Head of caudate nucleus (tissue), 42 donors: ENCODE measurements around the gene TMEM174.

ENCODE experiments used
- DNase-seq, 42 donors: peaks; one replicate each; pipeline versions ENCODE4 v3.0.0 to v3.0.0-alpha.2; 2020 to 2021; ENCODE audit warnings: mixed read lengths in 7 of 42
- intact Hi-C: fragments of 100-400 bp; cut with DNase I; formaldehyde crosslinking; loops from one replicate; pipeline ENCODE4 v1.15.0; 2022

The TMEM174 gene

GRCh38 chr5:73152411-73153388 lies 20.3 kb upstream of the TMEM174 start:
- no peak for DNase-seq
- intact Hi-C loops, result no loop called here

- intact Hi-C loops, result no loop called here
- no peak for DNase-seq
Measured at GRCh38 chr5:73153513-73153912, 19.5 kb upstream of the TMEM174 start.

- no peak for DNase-seq
- intact Hi-C loops, result no loop called here
Measured at GRCh38 chr5:73154208-73155006, 18.6 kb upstream of the TMEM174 start.

- intact Hi-C loops, result no loop called here
- DNase-seq, result no peak
Measured at GRCh38 chr5:73155271-73156222, 17.4 kb upstream of the TMEM174 start.

GRCh38 chr5:73157414-73158303 lies 15.3 kb upstream of the TMEM174 start:
- intact Hi-C loops, result no loop called here

GRCh38 chr5:73158313-73158712 lies 14.7 kb upstream of the TMEM174 start:
- no peak for DNase-seq
- intact Hi-C loops, result no loop called here

More at GRCh38 chr5:73157414-73158303, 15.3 kb upstream of the TMEM174 start:
- DNase-seq, result no peak

GRCh38 chr5:73160239-73160671 lies 12.7 kb upstream of the TMEM174 start:
- intact Hi-C loops, result no loop called here
- no peak for DNase-seq

GRCh38 chr5:73170522-73170921 lies 2.5 kb upstream of the TMEM174 start:
- peak in 12 of 42 donors; percentile 12 to 72 (median 20) for DNase-seq
- intact Hi-C loops, result no loop called here

GRCh38 chr5:73171495-73171894 lies 1.5 kb upstream of the TMEM174 start:
- DNase-seq, result no peak

GRCh38 chr5:73174100-73174815 lies 1.3 kb downstream of the TMEM174 start:
- intact Hi-C loops, result no loop called here
- no peak for DNase-seq

More at GRCh38 chr5:73171495-73171894, 1.5 kb upstream of the TMEM174 start:
- intact Hi-C loops, result no loop called here

GRCh38 chr5:73176250-73176649 lies 3.3 kb downstream of the TMEM174 start:
- no peak for DNase-seq
- intact Hi-C loops, result no loop called here

- no peak for DNase-seq
- intact Hi-C loops, result no loop called here
Measured at GRCh38 chr5:73178265-73178664, 5.3 kb downstream of the TMEM174 start.

- no peak for DNase-seq
- intact Hi-C loops, result no loop called here
Measured at GRCh38 chr5:73179730-73180129, 6.7 kb downstream of the TMEM174 start.

GRCh38 chr5:73180566-73180965 lies 7.6 kb downstream of the TMEM174 start:
- no peak for DNase-seq

GRCh38 chr5:73182307-73182706 lies 9.3 kb downstream of the TMEM174 start:
- intact Hi-C loops, result no loop called here
- no peak for DNase-seq

More at GRCh38 chr5:73180566-73180965, 7.6 kb downstream of the TMEM174 start:
- intact Hi-C loops, result no loop called here

GRCh38 chr5:73183000-73183399 lies 10.0 kb downstream of the TMEM174 start:
- intact Hi-C loops, result no loop called here
- no peak for DNase-seq

GRCh38 chr5:73183481-73183891 lies 10.5 kb downstream of the TMEM174 start:
- intact Hi-C loops, result no loop called here
- DNase-seq, result no peak
